CD4-positive, alpha-beta T cell (primary cell): Measurements from ENCODE around the gene CD300H. TPM values are rescaled to one million over a fixed set of nuclear protein-coding genes. Genes with fewer than 3 reads are reported as not detected.

ENCODE experiments used
- ATAC-seq: fragments of 200-7000 bp; cut with Tn5 transposase; one replicate; pipeline ENCODE4 v1.10.0; 2022; ENCODE audit warnings: mild to moderate bottlenecking; ENCODE audit not compliant: poor library complexity
- CTCF ChIA-PET: fragments of 350-600 bp; sonication (Branson Sonifier 250); formaldehyde crosslinking; loops from one replicate; lab custom pipeline; 2021; ENCODE audit warnings: antibody characterized with exemption, inconsistent platforms; lab: Charles Lee
- POLR2A ChIA-PET: fragments of 350-600 bp; sonication (Branson Sonifier 250); formaldehyde crosslinking; loops from one replicate; lab custom pipeline; 2021; ENCODE audit warnings: antibody characterized with exemption, inconsistent platforms; lab: Charles Lee
- DNase-seq, 14 experiments: peaks; one replicate each; pipeline ENCODE4 v3.0.0-alpha.2; 2013 to 2020; ENCODE audit warnings: mixed read lengths in 2 of 14
- H3K27ac ChIP-seq, 2 donors: one replicate each; pipeline versions ENCODE4 v1.5.1 to v1.7.0; 2013; ENCODE audit warnings: low read length in 2 of 2, low read depth in 1 of 2, mild to moderate bottlenecking in 1 of 2
- H3K27me3 ChIP-seq, 2 experiments: 1 replicate in 1 of 2; 2 replicates in 1 of 2; pipeline versions ENCODE4 v1.6.1 to v1.7.0; 2013; ENCODE audit warnings: low read length in 2 of 2, control low read depth in 1 of 2, mild to moderate bottlenecking in 1 of 2, moderate library complexity in 1 of 2; ENCODE audit not compliant: insufficient read depth in 2 of 2, control insufficient read depth in 1 of 2
- H3K36me3 ChIP-seq: one replicate; pipeline ENCODE4 v1.6.1; 2013; ENCODE audit warnings: low read length, control low read depth; ENCODE audit not compliant: insufficient read depth
- H3K4me1 ChIP-seq: one replicate; pipeline ENCODE4 v1.6.1; 2013; ENCODE audit warnings: low read length, control low read depth; ENCODE audit not compliant: insufficient read depth
- H3K4me3 ChIP-seq: one replicate; pipeline ENCODE4 v1.5.1; 2013; ENCODE audit warnings: mild to moderate bottlenecking, low read length, moderate library complexity
- H3K9me3 ChIP-seq, 2 experiments: 1 replicate in 1 of 2; 2 replicates in 1 of 2; pipeline versions ENCODE4 v1.6.1 to v1.7.0; 2013; ENCODE audit warnings: low read length in 2 of 2, mild to moderate bottlenecking in 2 of 2, control low read depth in 1 of 2, moderate library complexity in 1 of 2; ENCODE audit not compliant: control insufficient read depth in 1 of 2, insufficient read depth in 1 of 2
- H3K27ac Mint-ChIP-seq: one replicate; pipeline ENCODE4 v1.8.0; 2020; ENCODE audit warnings: mixed read lengths
- H3K27me3 Mint-ChIP-seq: one replicate; pipeline ENCODE4 v1.8.0; 2021; ENCODE audit warnings: mixed read lengths
- H3K36me3 Mint-ChIP-seq: one replicate; pipeline ENCODE4 v1.8.0; 2021; ENCODE audit warnings: low read depth, mixed read lengths
- H3K4me1 Mint-ChIP-seq: one replicate; pipeline ENCODE4 v1.8.0; 2021; ENCODE audit warnings: low read depth, mixed read lengths
- H3K4me3 Mint-ChIP-seq: one replicate; pipeline ENCODE4 v1.8.0; 2020; ENCODE audit warnings: mild to moderate bottlenecking, mixed read lengths
- H3K9me3 Mint-ChIP-seq: one replicate; pipeline ENCODE4 v1.8.0; 2020; ENCODE audit warnings: mixed read lengths
- intact Hi-C, 2 experiments: fragments of 100-400 bp; cut with DNase I in 1 of 2; cut with micrococcal nuclease in 1 of 2; formaldehyde crosslinking; loops; one replicate each; pipeline versions ENCODE4 v1.15.1 to v1.9.0; 2023 to 2025; cut with DNase I, micrococcal nuclease
- polyA plus RNA-seq, 2 donors: library from polyadenylated mRNA; unstranded; fragments of 120-200 nt; gene quantifications; one replicate each; pipeline ENCODE4 v1.2.1, GENCODE V29; 2013
- total RNA-seq, 174 experiments: library from RNA in 2 of 174; stranded (reverse) in 2 of 174; gene quantifications; one replicate each; pipeline ENCODE4 v1.2.3 and lab custom pipeline; 2021 to 2026
- TF ChIP-seq, protein P1 (sequence below): fragments of 200-600 bp; IDR thresholded peaks from one replicate; pipeline ENCODE4 v1.8.0; 2022; ENCODE audit warnings: antibody characterized with exemption, mild to moderate bottlenecking

Gene CD300H
- total RNA-seq = not detected
- polyA plus RNA-seq (2013, experiment 1 of 2) = 8.7 TPM
- polyA plus RNA-seq (2013, experiment 2 of 2) = 0.84 TPM
- total RNA-seq (lab: John Stamatoyannopoulos, UW) = 0 to 0.76 (median 0) reads per million in 172 experiments

GRCh38 chr17:74567397-74567796, at the start of gene CD300H:
CD300H (minus strand) TSS chr17:74567509.
- Mint-ChIP-seq H3K9me3 (no peaks in the 10 kb centered on the region), H3K27me3 (peaks cover 38% of the 10 kb centered on the region), H3K36me3 (no peaks in the 10 kb centered on the region), H3K4me3 (no peak within 1 kb of the TSS), H3K4me1 (no peaks in the 10 kb centered on the region), H3K27ac (no peak within 1 kb of the TSS)
- TF ChIP-seq, protein P1, sequence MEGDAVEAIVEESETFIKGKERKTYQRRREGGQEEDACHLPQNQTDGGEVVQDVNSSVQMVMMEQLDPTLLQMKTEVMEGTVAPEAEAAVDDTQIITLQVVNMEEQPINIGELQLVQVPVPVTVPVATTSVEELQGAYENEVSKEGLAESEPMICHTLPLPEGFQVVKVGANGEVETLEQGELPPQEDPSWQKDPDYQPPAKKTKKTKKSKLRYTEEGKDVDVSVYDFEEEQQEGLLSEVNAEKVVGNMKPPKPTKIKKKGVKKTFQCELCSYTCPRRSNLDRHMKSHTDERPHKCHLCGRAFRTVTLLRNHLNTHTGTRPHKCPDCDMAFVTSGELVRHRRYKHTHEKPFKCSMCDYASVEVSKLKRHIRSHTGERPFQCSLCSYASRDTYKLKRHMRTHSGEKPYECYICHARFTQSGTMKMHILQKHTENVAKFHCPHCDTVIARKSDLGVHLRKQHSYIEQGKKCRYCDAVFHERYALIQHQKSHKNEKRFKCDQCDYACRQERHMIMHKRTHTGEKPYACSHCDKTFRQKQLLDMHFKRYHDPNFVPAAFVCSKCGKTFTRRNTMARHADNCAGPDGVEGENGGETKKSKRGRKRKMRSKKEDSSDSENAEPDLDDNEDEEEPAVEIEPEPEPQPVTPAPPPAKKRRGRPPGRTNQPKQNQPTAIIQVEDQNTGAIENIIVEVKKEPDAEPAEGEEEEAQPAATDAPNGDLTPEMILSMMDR = no peak
- Histone ChIP-seq H3K4me1 (peaks cover 11% of the 10 kb centered on the region), H3K36me3 (no peaks in the 10 kb centered on the region), H3K27ac (no peak within 1 kb of the TSS), H3K4me3 (no peak within 1 kb of the TSS), H3K9me3 (no peaks in the 10 kb centered on the region), H3K27me3 (peaks cover 8 to 14% of the 10 kb centered on the region in 2 experiments)
- no peak for ATAC-seq
- intact Hi-C loops = no loop called here
- POLR2A ChIA-PET = no interaction called here
- CTCF ChIA-PET = no interaction called here
- DNase-seq = peak in 2 of 14 experiments; percentile 11 to 15

- no peaks in the 10 kb centered on the region for H3K9me3 ChIP-seq
- H3K9me3 Mint-ChIP-seq = no peaks in the 10 kb centered on the region
- no peak overlapping the region for H3K27ac ChIP-seq
- no peak overlapping the region for H3K4me3 ChIP-seq
- H3K27me3 ChIP-seq = peaks cover 9 to 36% of the 10 kb centered on the region in 2 experiments
- H3K36me3 Mint-ChIP-seq = no peaks in the 10 kb centered on the region
- H3K4me3 Mint-ChIP-seq = no peak overlapping the region
- peaks cover 5% of the 10 kb centered on the region for H3K4me1 ChIP-seq
- ChIA-PET POLR2A (no interaction called here), CTCF (no interaction called here)
- DNase-seq (no peak), ATAC-seq (no peak)
- H3K27me3 Mint-ChIP-seq = peaks cover 49% of the 10 kb centered on the region
- H3K36me3 ChIP-seq = no peaks in the 10 kb centered on the region
- TF ChIP-seq, protein P1 = no peak
- intact Hi-C loops = no loop called here
- H3K4me1 Mint-ChIP-seq = no peaks in the 10 kb centered on the region
- no peak overlapping the region for H3K27ac Mint-ChIP-seq
Measured at GRCh38 chr17:74616696-74617095, 49.4 kb upstream of the CD300H start.

DNA sequence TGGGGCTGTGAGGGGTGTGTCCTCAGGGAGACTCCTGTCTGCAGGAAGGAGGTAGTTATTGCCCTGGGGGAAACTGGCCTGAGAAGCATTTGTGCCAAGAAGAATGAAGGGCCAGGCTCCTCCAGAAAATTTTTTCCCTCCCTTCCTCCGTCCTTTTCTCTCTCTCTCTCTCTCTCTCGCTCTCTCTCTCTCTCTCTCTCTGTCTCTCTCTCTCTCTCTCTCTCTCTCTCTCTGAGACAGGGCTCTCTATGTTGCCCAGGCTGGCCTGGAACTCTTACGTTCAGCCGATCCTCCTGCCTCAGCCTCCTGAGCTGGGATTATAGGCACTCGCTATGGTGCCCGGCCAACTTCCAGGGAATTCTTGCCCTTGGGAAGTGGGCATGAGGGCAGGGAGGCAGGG, 44.7 kb upstream of the CD300H start:
- Mint-ChIP-seq H3K27ac (no peak overlapping the region), H3K4me1 (no peaks in the 10 kb centered on the region), H3K4me3 (no peak overlapping the region), H3K36me3 (no peaks in the 10 kb centered on the region), H3K9me3 (no peaks in the 10 kb centered on the region), H3K27me3 (peaks cover 27% of the 10 kb centered on the region)
- DNase-seq (peak in 1 of 14 experiments; percentile 7), ATAC-seq (no peak)
- Histone ChIP-seq H3K9me3 (peaks cover 0 to 4% of the 10 kb centered on the region in 2 experiments), H3K27ac (no peak overlapping the region), H3K27me3 (peaks cover 15 to 36% of the 10 kb centered on the region in 2 experiments), H3K4me3 (no peak overlapping the region), H3K4me1 (peaks cover 5% of the 10 kb centered on the region), H3K36me3 (no peaks in the 10 kb centered on the region)
- intact Hi-C loops = no loop called here
- POLR2A ChIA-PET = no interaction called here
- CTCF ChIA-PET = no interaction called here
- TF ChIP-seq, protein P1 = no peak
